Measurements from ENCODE around the gene PEX7. TPM values are rescaled to one million over a fixed set of nuclear protein-coding genes. Genes with fewer than 3 reads are reported as not detected.

The PEX7 gene
- total and polyA plus RNA-seq, 10 of the 15 experiments (the other 5 are each of a cell fraction or from before 2014, with no cell fraction given) = 0.58 to 12.4 (median 8.8) TPM

DNA sequence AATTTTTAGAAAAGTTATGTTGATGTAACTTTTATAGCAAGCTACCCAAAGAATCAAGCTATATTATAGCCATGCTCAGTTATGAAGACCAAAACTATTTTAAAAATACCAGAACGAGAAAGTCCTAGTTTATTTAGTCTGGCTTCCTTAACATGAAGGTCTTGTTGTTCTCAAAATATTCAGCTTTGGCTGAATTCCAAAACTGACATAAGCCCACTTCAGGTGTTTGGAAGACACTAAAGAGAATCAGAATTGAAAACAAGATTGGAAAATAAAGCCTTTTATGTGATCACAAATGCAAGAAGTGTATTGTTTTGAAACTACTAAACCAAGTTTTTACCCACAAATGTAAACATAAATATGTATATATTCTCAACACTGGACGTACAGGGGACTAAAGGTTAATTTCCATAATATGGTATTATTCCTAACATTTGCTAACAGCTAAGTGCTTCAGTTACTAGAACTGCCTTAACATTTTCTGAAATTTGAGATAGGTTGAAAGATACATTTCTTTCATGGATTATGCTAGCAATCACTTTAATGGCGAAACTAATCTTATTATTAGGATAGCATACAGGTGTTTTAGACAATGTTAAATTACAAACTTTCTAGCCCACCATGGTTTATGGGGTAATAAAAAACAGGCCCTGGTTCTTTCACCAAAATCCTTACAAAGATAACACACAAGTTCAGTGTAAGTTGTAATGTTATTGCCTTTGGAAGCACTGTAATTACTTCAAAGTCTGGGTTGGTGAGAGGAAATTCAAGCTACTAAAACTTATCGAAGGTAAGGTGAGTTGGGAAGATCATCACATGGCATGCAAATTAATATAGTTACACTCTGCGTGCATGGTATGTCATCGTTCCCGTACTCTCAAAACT, 31.7 kb upstream of the PEX7 start (continued):
- TF ChIP-seq, protein P1, sequence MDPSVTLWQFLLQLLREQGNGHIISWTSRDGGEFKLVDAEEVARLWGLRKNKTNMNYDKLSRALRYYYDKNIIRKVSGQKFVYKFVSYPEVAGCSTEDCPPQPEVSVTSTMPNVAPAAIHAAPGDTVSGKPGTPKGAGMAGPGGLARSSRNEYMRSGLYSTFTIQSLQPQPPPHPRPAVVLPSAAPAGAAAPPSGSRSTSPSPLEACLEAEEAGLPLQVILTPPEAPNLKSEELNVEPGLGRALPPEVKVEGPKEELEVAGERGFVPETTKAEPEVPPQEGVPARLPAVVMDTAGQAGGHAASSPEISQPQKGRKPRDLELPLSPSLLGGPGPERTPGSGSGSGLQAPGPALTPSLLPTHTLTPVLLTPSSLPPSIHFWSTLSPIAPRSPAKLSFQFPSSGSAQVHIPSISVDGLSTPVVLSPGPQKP (IDR thresholded peaks at IDR 0.05; ENCODE audit: low read depth, low read length) = no peak
- TF ChIP-seq RAD51 (IDR thresholded peaks at IDR 0.05) = peak; percentile 56
- no peak for TF ChIP-seq FOS (IDR thresholded peaks at IDR 0.05; ENCODE audit: borderline replicate concordance, extremely low read depth, insufficient read length)
- TF ChIP-seq, protein P2, sequence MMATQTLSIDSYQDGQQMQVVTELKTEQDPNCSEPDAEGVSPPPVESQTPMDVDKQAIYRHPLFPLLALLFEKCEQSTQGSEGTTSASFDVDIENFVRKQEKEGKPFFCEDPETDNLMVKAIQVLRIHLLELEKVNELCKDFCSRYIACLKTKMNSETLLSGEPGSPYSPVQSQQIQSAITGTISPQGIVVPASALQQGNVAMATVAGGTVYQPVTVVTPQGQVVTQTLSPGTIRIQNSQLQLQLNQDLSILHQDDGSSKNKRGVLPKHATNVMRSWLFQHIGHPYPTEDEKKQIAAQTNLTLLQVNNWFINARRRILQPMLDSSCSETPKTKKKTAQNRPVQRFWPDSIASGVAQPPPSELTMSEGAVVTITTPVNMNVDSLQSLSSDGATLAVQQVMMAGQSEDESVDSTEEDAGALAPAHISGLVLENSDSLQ (IDR thresholded peaks at IDR 0.05) = no peak
- TF ChIP-seq ZNF207 (IDR thresholded peaks at IDR 0.05; ENCODE audit: borderline replicate concordance) = no peak
- TF ChIP-seq, protein P3, sequence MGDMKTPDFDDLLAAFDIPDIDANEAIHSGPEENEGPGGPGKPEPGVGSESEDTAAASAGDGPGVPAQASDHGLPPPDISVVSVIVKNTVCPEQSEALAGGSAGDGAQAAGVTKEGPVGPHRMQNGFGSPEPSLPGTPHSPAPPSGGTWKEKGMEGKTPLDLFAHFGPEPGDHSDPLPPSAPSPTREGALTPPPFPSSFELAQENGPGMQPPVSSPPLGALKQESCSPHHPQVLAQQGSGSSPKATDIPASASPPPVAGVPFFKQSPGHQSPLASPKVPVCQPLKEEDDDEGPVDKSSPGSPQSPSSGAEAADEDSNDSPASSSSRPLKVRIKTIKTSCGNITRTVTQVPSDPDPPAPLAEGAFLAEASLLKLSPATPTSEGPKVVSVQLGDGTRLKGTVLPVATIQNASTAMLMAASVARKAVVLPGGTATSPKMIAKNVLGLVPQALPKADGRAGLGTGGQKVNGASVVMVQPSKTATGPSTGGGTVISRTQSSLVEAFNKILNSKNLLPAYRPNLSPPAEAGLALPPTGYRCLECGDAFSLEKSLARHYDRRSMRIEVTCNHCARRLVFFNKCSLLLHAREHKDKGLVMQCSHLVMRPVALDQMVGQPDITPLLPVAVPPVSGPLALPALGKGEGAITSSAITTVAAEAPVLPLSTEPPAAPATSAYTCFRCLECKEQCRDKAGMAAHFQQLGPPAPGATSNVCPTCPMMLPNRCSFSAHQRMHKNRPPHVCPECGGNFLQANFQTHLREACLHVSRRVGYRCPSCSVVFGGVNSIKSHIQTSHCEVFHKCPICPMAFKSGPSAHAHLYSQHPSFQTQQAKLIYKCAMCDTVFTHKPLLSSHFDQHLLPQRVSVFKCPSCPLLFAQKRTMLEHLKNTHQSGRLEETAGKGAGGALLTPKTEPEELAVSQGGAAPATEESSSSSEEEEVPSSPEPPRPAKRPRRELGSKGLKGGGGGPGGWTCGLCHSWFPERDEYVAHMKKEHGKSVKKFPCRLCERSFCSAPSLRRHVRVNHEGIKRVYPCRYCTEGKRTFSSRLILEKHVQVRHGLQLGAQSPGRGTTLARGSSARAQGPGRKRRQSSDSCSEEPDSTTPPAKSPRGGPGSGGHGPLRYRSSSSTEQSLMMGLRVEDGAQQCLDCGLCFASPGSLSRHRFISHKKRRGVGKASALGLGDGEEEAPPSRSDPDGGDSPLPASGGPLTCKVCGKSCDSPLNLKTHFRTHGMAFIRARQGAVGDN (IDR thresholded peaks at IDR 0.05) = 0 out of 2 replicates have a peak, but pooled peaks have one; percentile 50
- no peak for TF ChIP-seq YY1 (IDR thresholded peaks at IDR 0.05; ENCODE audit: low read depth, low read length)
- TF ChIP-seq ATF7 (IDR thresholded peaks at IDR 0.05; ENCODE audit: low read depth) = peak; percentile 90
- no peak for TF ChIP-seq WRNIP1 (IDR thresholded peaks at IDR 0.05; ENCODE audit: borderline replicate concordance, low read depth, low read length)
- TF ChIP-seq HDAC6 (IDR thresholded peaks at IDR 0.05; ENCODE audit: unreplicated experiment) = no peak
- TF ChIP-seq CBX3 (IDR thresholded peaks at IDR 0.05; ENCODE audit: borderline replicate concordance, low read depth) = no peak
- no peak for TF ChIP-seq RB1 (IDR thresholded peaks at IDR 0.05; ENCODE audit: borderline replicate concordance)
- TF ChIP-seq, protein P4, sequence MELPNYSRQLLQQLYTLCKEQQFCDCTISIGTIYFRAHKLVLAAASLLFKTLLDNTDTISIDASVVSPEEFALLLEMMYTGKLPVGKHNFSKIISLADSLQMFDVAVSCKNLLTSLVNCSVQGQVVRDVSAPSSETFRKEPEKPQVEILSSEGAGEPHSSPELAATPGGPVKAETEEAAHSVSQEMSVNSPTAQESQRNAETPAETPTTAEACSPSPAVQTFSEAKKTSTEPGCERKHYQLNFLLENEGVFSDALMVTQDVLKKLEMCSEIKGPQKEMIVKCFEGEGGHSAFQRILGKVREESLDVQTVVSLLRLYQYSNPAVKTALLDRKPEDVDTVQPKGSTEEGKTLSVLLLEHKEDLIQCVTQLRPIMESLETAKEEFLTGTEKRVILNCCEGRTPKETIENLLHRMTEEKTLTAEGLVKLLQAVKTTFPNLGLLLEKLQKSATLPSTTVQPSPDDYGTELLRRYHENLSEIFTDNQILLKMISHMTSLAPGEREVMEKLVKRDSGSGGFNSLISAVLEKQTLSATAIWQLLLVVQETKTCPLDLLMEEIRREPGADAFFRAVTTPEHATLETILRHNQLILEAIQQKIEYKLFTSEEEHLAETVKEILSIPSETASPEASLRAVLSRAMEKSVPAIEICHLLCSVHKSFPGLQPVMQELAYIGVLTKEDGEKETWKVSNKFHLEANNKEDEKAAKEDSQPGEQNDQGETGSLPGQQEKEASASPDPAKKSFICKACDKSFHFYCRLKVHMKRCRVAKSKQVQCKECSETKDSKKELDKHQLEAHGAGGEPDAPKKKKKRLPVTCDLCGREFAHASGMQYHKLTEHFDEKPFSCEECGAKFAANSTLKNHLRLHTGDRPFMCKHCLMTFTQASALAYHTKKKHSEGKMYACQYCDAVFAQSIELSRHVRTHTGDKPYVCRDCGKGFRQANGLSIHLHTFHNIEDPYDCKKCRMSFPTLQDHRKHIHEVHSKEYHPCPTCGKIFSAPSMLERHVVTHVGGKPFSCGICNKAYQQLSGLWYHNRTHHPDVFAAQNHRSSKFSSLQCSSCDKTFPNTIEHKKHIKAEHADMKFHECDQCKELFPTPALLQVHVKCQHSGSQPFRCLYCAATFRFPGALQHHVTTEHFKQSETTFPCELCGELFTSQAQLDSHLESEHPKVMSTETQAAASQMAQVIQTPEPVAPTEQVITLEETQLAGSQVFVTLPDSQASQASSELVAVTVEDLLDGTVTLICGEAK (IDR thresholded peaks at IDR 0.05; ENCODE audit: borderline replicate concordance) = no peak
- TF ChIP-seq RELA (IDR thresholded peaks at IDR 0.05; ENCODE audit: borderline replicate concordance, partially characterized antibody) = peak; percentile 8
- no peak for TF ChIP-seq TCF3 (IDR thresholded peaks at IDR 0.05; ENCODE audit: borderline replicate concordance, insufficient read depth, low read depth, low read length)
- peak; percentile 37 to 46; a peak in 1 of 4 replicates for TF ChIP-seq BHLHE40 (IDR thresholded peaks at IDR 0.05; ENCODE audit: borderline replicate concordance in 1 of 2, low read depth in 2 of 2, low read length in 1 of 2)
- TF ChIP-seq CREB1 (IDR thresholded peaks at IDR 0.05; ENCODE audit: low read depth) = peak; percentile 82
- TF ChIP-seq MXI1 (IDR thresholded peaks at IDR 0.05; ENCODE audit: low read depth, low read length) = 0 out of 2 replicates have a peak, but pooled peaks have one; percentile 63
